ENCODE results near the gene CALM1. TPM values are rescaled to one million over a fixed set of nuclear protein-coding genes. Genes with fewer than 3 reads are reported as not detected.

The CALM1 gene
- total RNA-seq (2022; extraction: Qiagen RNA extraction; ENCODE audit: low read depth): 294 to 345 TPM (median 326 TPM) in 5 replicates

GRCh38 chr14:90396341-90397339 lies at the start of gene CALM1:
CALM1 (plus strand) TSS chr14:90397029; CDS start chr14:90397231, 202 bp downstream.

Other genes starting within 250 kb of the CALM1 start
- gene PSMC1, start 140.5 kb upstream of the CALM1 start, total RNA-seq (2022; extraction: Qiagen RNA extraction; ENCODE audit: low read depth): 222 to 393 TPM (median 257 TPM) in 5 replicates
- 8.5 to 11.2 TPM (median 9.2 TPM) in 5 replicates for gene NRDE2, start 65.1 kb upstream of the CALM1 start, total RNA-seq (2022; extraction: Qiagen RNA extraction; ENCODE audit: low read depth)

All from A549 treated with RU486 at 1 μM for 4 hours (cell line).